NCI-H2171 (cell line): ENCODE measurements around the gene MAGEA9.
"Not testable (repeated sequence)": the region's sequence is repeated elsewhere in the genome, so short reads cannot be mapped to it uniquely, and the experiment has no call there.

Experiments used
- DNase-seq: peaks from one replicate; lab custom pipeline; 2025; lab: John Stamatoyannopoulos, UW

Gene MAGEA9

GRCh38 chrX:149781727-149782126, at the start of gene MAGEA9:
Gene MAGEA9 (plus strand): TSS chrX:149781930. CDS start chrX:149786211, 4,281 bp downstream.
- not testable (repeated sequence) for DNase-seq

- not testable (repeated sequence) for DNase-seq
Observed at GRCh38 chrX:149742269-149742668, 39.5 kb upstream of the MAGEA9 start.

GRCh38 chrX:149746390-149747007, 35.2 kb upstream of the MAGEA9 start:
- not testable (repeated sequence) for DNase-seq

- no peak for DNase-seq
Observed at GRCh38 chrX:149757206-149758067, 24.3 kb upstream of the MAGEA9 start.

- DNase-seq, result no peak
Observed at GRCh38 chrX:149758068-149758714, 23.5 kb upstream of the MAGEA9 start.

GRCh38 chrX:149758715-149759078, 23.0 kb upstream of the MAGEA9 start:
- not testable (repeated sequence) for DNase-seq

- DNase-seq, result no peak
Observed at GRCh38 chrX:149759824-149760223, 21.9 kb upstream of the MAGEA9 start.

- no peak for DNase-seq
Observed at GRCh38 chrX:149760965-149761364, 20.8 kb upstream of the MAGEA9 start.

- DNase-seq, result not testable (repeated sequence)
Observed at GRCh38 chrX:149761858-149762674, 19.7 kb upstream of the MAGEA9 start.

GRCh38 chrX:149762696-149763614, 18.8 kb upstream of the MAGEA9 start:
- DNase-seq, result no peak

GRCh38 chrX:149770344-149770743, 11.4 kb upstream of the MAGEA9 start:
- not testable (repeated sequence) for DNase-seq

GRCh38 chrX:149773026-149773425, 8.7 kb upstream of the MAGEA9 start:
- DNase-seq, result not testable (repeated sequence)

- not testable (repeated sequence) for DNase-seq
Observed at GRCh38 chrX:149773768-149774167, 8.0 kb upstream of the MAGEA9 start, which contains the start of gene HSFX1. Gene HSFX1 (plus strand): TSS chrX:149774068. CDS start chrX:149774682, 614 bp downstream.

GRCh38 chrX:149777999-149778398, 3.7 kb upstream of the MAGEA9 start:
- DNase-seq, result not testable (repeated sequence)

GRCh38 chrX:149795531-149795930, 13.8 kb downstream of the MAGEA9 start:
- DNase-seq, result not testable (repeated sequence)

- DNase-seq, result no peak
Observed at GRCh38 chrX:149799095-149799714, 17.5 kb downstream of the MAGEA9 start.

- DNase-seq, result no peak
Observed at GRCh38 chrX:149799938-149800337, 18.2 kb downstream of the MAGEA9 start.

GRCh38 chrX:149803458-149804062, 21.8 kb downstream of the MAGEA9 start:
- no peak for DNase-seq

- DNase-seq, result no peak
Observed at GRCh38 chrX:149804102-149804501, 22.4 kb downstream of the MAGEA9 start.
